ENCODE data around the gene STIL.
"Not testable (repeated sequence)": the region's sequence is repeated elsewhere in the genome, so short reads cannot be mapped to it uniquely, and the experiment has no call there.

The STIL gene

GRCh38 chr1:47294863-47295262, 19.1 kb downstream of the STIL start:
- DNase-seq; H3K9me3 ChIP-seq (ENCODE audit: control extremely low read depth in 1 of 5, control insufficient read depth in 4 of 5, insufficient read depth in 2 of 5, low read depth in 1 of 5, low read length in 4 of 5); H3K4me1 ChIP-seq (ENCODE audit: control extremely low read depth in 1 of 4, control insufficient read depth in 4 of 4, insufficient read depth in 4 of 4, low read length in 3 of 4); H3K4me3 ChIP-seq (ENCODE audit: control insufficient read depth in 1 of 7, extremely low read depth in 1 of 7, insufficient read depth in 4 of 7, low read depth in 2 of 7, low read length in 6 of 7); H3K27ac ChIP-seq (ENCODE audit: insufficient read depth in 1 of 2, low read depth in 1 of 2, low read length in 2 of 2, poor library complexity in 1 of 2, severe bottlenecking in 2 of 2); H3K27me3 ChIP-seq (replicated peaks in 2 of 5; ENCODE audit: control insufficient read depth in 4 of 5, insufficient read depth in 5 of 5, low read length in 4 of 5); POLR2A ChIA-PET: not testable (repeated sequence)
- H3K36me3 ChIP-seq (ENCODE audit: control insufficient read depth in 4 of 4, insufficient read depth in 4 of 4, low read length in 3 of 4), result peaks cover 5 to 46% (median 15%) of the 10 kb centered on the region in 4 experiments
- 100% methylated on average over 5 of the region's 6 CpGs for WGBS (ENCODE audit: insufficient coverage)
- CTCF ChIA-PET, result interaction anchor here (1.2 kb wide), 1 partner anchor 16 kb away, joined by 4 read pairs; no protein-coding TSS in a partner anchor

DNA sequence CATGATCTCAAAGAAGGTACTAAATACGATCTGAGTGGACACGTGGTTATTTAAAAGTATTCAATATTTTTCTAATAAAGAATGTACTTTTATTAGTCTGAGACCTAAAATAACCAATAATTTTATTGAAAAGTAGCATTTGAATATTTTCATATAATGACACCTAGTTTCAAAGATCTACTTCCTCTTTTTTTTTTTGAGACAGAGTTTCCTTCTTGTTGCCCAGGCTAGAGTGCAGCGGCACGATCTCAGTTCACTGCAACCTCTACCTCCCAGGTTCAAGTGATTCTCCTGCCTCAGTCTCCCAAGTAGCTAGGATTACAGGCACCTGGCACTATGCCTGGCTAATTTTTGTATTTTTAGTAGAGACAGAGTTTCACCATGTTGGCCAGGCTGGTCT, 25.8 kb downstream of the STIL start:
- CTCF ChIA-PET, result interaction anchor here (1.8 kb wide), 1 partner anchor 95 kb away, joined by 5 read pairs; no protein-coding TSS in a partner anchor
- 17% methylated on average over 1 of the region's 4 CpGs for WGBS (ENCODE audit: insufficient coverage)
- peaks cover 0 to 11% (median 0%) of the 10 kb centered on the region in 4 experiments for H3K4me1 ChIP-seq (ENCODE audit: control extremely low read depth in 1 of 4, control insufficient read depth in 4 of 4, insufficient read depth in 4 of 4, low read length in 3 of 4)
- H3K27me3 ChIP-seq (replicated peaks in 2 of 5; ENCODE audit: control insufficient read depth in 4 of 5, insufficient read depth in 5 of 5, low read length in 4 of 5); POLR2A ChIA-PET; H3K27ac ChIP-seq (ENCODE audit: insufficient read depth in 1 of 2, low read depth in 1 of 2, low read length in 2 of 2, poor library complexity in 1 of 2, severe bottlenecking in 2 of 2); H3K9me3 ChIP-seq (ENCODE audit: control extremely low read depth in 1 of 5, control insufficient read depth in 4 of 5, insufficient read depth in 2 of 5, low read depth in 1 of 5, low read length in 4 of 5): not testable (repeated sequence)
- peaks cover 2 to 45% (median 9%) of the 10 kb centered on the region in 4 experiments for H3K36me3 ChIP-seq (ENCODE audit: control insufficient read depth in 4 of 4, insufficient read depth in 4 of 4, low read length in 3 of 4)
- H3K4me3 ChIP-seq (ENCODE audit: control insufficient read depth in 1 of 7, extremely low read depth in 1 of 7, insufficient read depth in 4 of 7, low read depth in 2 of 7, low read length in 6 of 7), result peak overlapping the region in 3 of 7 experiments; percentile 26 to 62 (median 48)
- DNase-seq, result peak; percentile 11 to 52 (median 40)

DNA sequence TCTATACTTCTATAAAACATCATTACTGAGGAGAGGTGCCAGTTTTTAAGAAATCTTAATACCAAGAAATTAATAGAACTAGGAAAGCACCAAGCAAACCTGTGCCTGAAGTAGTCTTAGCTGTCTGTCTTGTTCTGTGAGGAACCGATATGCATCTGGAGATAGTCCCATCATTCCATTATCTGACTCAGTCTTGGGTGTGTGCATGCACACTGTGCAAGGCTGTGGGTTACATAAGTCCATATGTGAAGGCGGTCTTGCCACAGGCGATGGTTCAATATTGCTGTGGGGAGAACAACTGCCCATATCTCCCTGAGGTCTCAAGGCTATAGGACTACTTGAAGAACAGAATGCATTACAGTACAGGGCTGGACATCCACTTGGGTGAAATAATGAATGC, 33.8 kb downstream of the STIL start:
- POLR2A ChIA-PET, result interaction anchor here (0.6 kb wide), 1 partner anchor 1635 kb away, joined by 3 read pairs; no protein-coding TSS in a partner anchor
- no peaks in the 10 kb centered on the region for H3K9me3 ChIP-seq (ENCODE audit: control extremely low read depth in 1 of 5, control insufficient read depth in 4 of 5, insufficient read depth in 2 of 5, low read depth in 1 of 5, low read length in 4 of 5)
- no peak overlapping the region for H3K27ac ChIP-seq (ENCODE audit: insufficient read depth in 1 of 2, low read depth in 1 of 2, low read length in 2 of 2, poor library complexity in 1 of 2, severe bottlenecking in 2 of 2)
- H3K4me1 ChIP-seq (ENCODE audit: control extremely low read depth in 1 of 4, control insufficient read depth in 4 of 4, insufficient read depth in 4 of 4, low read length in 3 of 4), result no peaks in the 10 kb centered on the region
- CTCF ChIA-PET, result interaction anchor here (1.7 kb wide), 1 partner anchor 101 kb away, joined by 6 read pairs; no protein-coding TSS in a partner anchor
- no peak for DNase-seq
- WGBS (ENCODE audit: insufficient coverage), result 100% methylated on average over 3 of the region's 3 CpGs
- H3K27me3 ChIP-seq (replicated peaks in 2 of 5; ENCODE audit: control insufficient read depth in 4 of 5, insufficient read depth in 5 of 5, low read length in 4 of 5), result no peaks in the 10 kb centered on the region
- peaks cover 5 to 50% (median 17%) of the 10 kb centered on the region in 4 experiments for H3K36me3 ChIP-seq (ENCODE audit: control insufficient read depth in 4 of 4, insufficient read depth in 4 of 4, low read length in 3 of 4)
- no peak overlapping the region for H3K4me3 ChIP-seq (ENCODE audit: control insufficient read depth in 1 of 7, extremely low read depth in 1 of 7, insufficient read depth in 4 of 7, low read depth in 2 of 7, low read length in 6 of 7)

GRCh38 chr1:47276850-47277249, 37.1 kb downstream of the STIL start:
- ChIA-PET CTCF (interaction anchor here (0.6 to 2.2 kb wide), 3 partner anchors 14 to 112 kb away, joined by 3 to 7 read pairs (median 5); no protein-coding TSS in a partner anchor), POLR2A (no interaction called here)
- H3K9me3 ChIP-seq (ENCODE audit: control extremely low read depth in 1 of 5, control insufficient read depth in 4 of 5, insufficient read depth in 2 of 5, low read depth in 1 of 5, low read length in 4 of 5), result no peaks in the 10 kb centered on the region
- no peak overlapping the region for H3K4me3 ChIP-seq (ENCODE audit: control insufficient read depth in 1 of 7, extremely low read depth in 1 of 7, insufficient read depth in 4 of 7, low read depth in 2 of 7, low read length in 6 of 7)
- H3K27ac ChIP-seq (ENCODE audit: insufficient read depth in 1 of 2, low read depth in 1 of 2, low read length in 2 of 2, poor library complexity in 1 of 2, severe bottlenecking in 2 of 2), result no peak overlapping the region
- DNase-seq, result no peak
- peaks cover 2 to 38% (median 17%) of the 10 kb centered on the region in 4 experiments for H3K36me3 ChIP-seq (ENCODE audit: control insufficient read depth in 4 of 4, insufficient read depth in 4 of 4, low read length in 3 of 4)
- no peaks in the 10 kb centered on the region for H3K27me3 ChIP-seq (replicated peaks in 2 of 5; ENCODE audit: control insufficient read depth in 4 of 5, insufficient read depth in 5 of 5, low read length in 4 of 5)
- WGBS (ENCODE audit: insufficient coverage), result no CpG with 5 or more reads among the region's 2 CpGs
- H3K4me1 ChIP-seq (ENCODE audit: control extremely low read depth in 1 of 4, control insufficient read depth in 4 of 4, insufficient read depth in 4 of 4, low read length in 3 of 4), result no peaks in the 10 kb centered on the region

GRCh38 chr1:47275811-47276210, 38.1 kb downstream of the STIL start:
- H3K27ac ChIP-seq (ENCODE audit: insufficient read depth in 1 of 2, low read depth in 1 of 2, low read length in 2 of 2, poor library complexity in 1 of 2, severe bottlenecking in 2 of 2); DNase-seq; POLR2A ChIA-PET; H3K4me1 ChIP-seq (ENCODE audit: control extremely low read depth in 1 of 4, control insufficient read depth in 4 of 4, insufficient read depth in 4 of 4, low read length in 3 of 4); H3K4me3 ChIP-seq (ENCODE audit: control insufficient read depth in 1 of 7, extremely low read depth in 1 of 7, insufficient read depth in 4 of 7, low read depth in 2 of 7, low read length in 6 of 7); H3K27me3 ChIP-seq (replicated peaks in 2 of 5; ENCODE audit: control insufficient read depth in 4 of 5, insufficient read depth in 5 of 5, low read length in 4 of 5); H3K9me3 ChIP-seq (ENCODE audit: control extremely low read depth in 1 of 5, control insufficient read depth in 4 of 5, insufficient read depth in 2 of 5, low read depth in 1 of 5, low read length in 4 of 5): not testable (repeated sequence)
- H3K36me3 ChIP-seq (ENCODE audit: control insufficient read depth in 4 of 4, insufficient read depth in 4 of 4, low read length in 3 of 4), result peaks cover 3 to 40% (median 19%) of the 10 kb centered on the region in 4 experiments
- 98% methylated on average over 5 of the region's 7 CpGs for WGBS (ENCODE audit: insufficient coverage)
- CTCF ChIA-PET, result interaction anchor here (2.2 kb wide), 1 partner anchor 83 kb away, joined by 7 read pairs; no protein-coding TSS in a partner anchor

GRCh38 chr1:47265529-47265928, 48.4 kb downstream of the STIL start:
- DNase-seq; H3K4me1 ChIP-seq (ENCODE audit: control extremely low read depth in 1 of 4, control insufficient read depth in 4 of 4, insufficient read depth in 4 of 4, low read length in 3 of 4); H3K9me3 ChIP-seq (ENCODE audit: control extremely low read depth in 1 of 5, control insufficient read depth in 4 of 5, insufficient read depth in 2 of 5, low read depth in 1 of 5, low read length in 4 of 5); H3K27me3 ChIP-seq (replicated peaks in 2 of 5; ENCODE audit: control insufficient read depth in 4 of 5, insufficient read depth in 5 of 5, low read length in 4 of 5); H3K27ac ChIP-seq (ENCODE audit: insufficient read depth in 1 of 2, low read depth in 1 of 2, low read length in 2 of 2, poor library complexity in 1 of 2, severe bottlenecking in 2 of 2); H3K4me3 ChIP-seq (ENCODE audit: control insufficient read depth in 1 of 7, extremely low read depth in 1 of 7, insufficient read depth in 4 of 7, low read depth in 2 of 7, low read length in 6 of 7); POLR2A ChIA-PET: not testable (repeated sequence)
- H3K36me3 ChIP-seq (ENCODE audit: control insufficient read depth in 4 of 4, insufficient read depth in 4 of 4, low read length in 3 of 4), result peaks cover 2 to 47% (median 15%) of the 10 kb centered on the region in 4 experiments
- CTCF ChIA-PET, result interaction anchor here (3.2 to 11.4 kb wide), 3 partner anchors 8 to 86 kb away, joined by 14 to 259 read pairs (median 129); partner anchors contain the start of gene PDZK1IP1
- 93% methylated on average over 6 of the region's 8 CpGs for WGBS (ENCODE audit: insufficient coverage)

GRCh38 chr1:47262787-47263413, 51.0 kb downstream of the STIL start:
- POLR2A ChIA-PET, result interaction anchor here (0.5 to 1.9 kb wide), 10 partner anchors 15 to 84 kb away, joined by 3 to 8 read pairs (median 3); partner anchors contain the start of genes CMPK1 and TAL1
- no CpG with 5 or more reads among the region's 1 CpG for whole genome bisulfite sequencing (ENCODE audit: insufficient coverage)

More at GRCh38 chr1:47262787-47263413, 51.0 kb downstream of the STIL start:
- H3K4me1 ChIP-seq (ENCODE audit: control extremely low read depth in 1 of 4, control insufficient read depth in 4 of 4, insufficient read depth in 4 of 4, low read length in 3 of 4), result peaks cover 0 to 2% (median 0%) of the 10 kb centered on the region in 4 experiments
- peaks cover 3 to 49% (median 7%) of the 10 kb centered on the region in 4 experiments for H3K36me3 ChIP-seq (ENCODE audit: control insufficient read depth in 4 of 4, insufficient read depth in 4 of 4, low read length in 3 of 4)
- no peaks in the 10 kb centered on the region for H3K9me3 ChIP-seq (ENCODE audit: control extremely low read depth in 1 of 5, control insufficient read depth in 4 of 5, insufficient read depth in 2 of 5, low read depth in 1 of 5, low read length in 4 of 5)
- H3K27me3 ChIP-seq (replicated peaks in 2 of 5; ENCODE audit: control insufficient read depth in 4 of 5, insufficient read depth in 5 of 5, low read length in 4 of 5), result no peaks in the 10 kb centered on the region
- CTCF ChIA-PET, result interaction anchor here (0.7 to 11.4 kb wide), 41 partner anchors 8 to 162 kb away, joined by 3 to 259 read pairs (median 5); partner anchors contain the start of genes PDZK1IP1 and STIL
- H3K27ac ChIP-seq (ENCODE audit: insufficient read depth in 1 of 2, low read depth in 1 of 2, low read length in 2 of 2, poor library complexity in 1 of 2, severe bottlenecking in 2 of 2), result no peak overlapping the region
- H3K4me3 ChIP-seq (ENCODE audit: control insufficient read depth in 1 of 7, extremely low read depth in 1 of 7, insufficient read depth in 4 of 7, low read depth in 2 of 7, low read length in 6 of 7), result no peak overlapping the region
- DNase-seq, result peak; percentile 72 to 85 (median 80)

Data from common myeloid progenitor, CD34-positive (primary cell).